Measurements from ENCODE around the gene IMPA2. TPM values are rescaled to one million over a fixed set of nuclear protein-coding genes. Genes with fewer than 3 reads are reported as not detected.
"Not testable (repeated sequence)": the region's sequence is repeated elsewhere in the genome, so short reads cannot be mapped to it uniquely, and the experiment has no call there.

Gene IMPA2
- total RNA-seq, 1 donor from 2014 or later = 53.4 TPM

DNA sequence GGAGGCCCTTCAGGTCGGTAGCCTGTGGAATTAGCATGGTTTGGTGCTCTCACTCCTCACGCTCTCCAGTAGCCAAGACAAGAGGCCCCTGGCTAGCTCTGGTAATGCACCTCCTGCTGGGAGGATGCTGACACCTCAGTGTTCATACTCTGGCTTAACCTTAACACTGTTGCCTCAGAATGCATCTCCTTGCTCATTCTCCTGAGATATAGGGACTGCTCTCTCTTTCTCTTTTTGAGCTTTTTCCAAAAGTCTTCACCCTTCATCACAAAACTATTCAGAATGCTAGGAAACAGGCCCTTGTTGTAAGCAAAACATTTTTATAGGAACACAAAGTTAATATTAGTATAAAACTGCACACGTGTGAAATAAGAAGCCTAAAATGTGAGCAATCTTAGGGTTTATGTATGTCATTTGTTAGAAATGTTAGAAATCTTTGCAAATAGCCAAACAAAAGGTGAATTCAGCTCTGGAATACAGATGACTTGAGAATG, 17.3 kb upstream of the IMPA2 start:
- Mint-ChIP-seq H3K36me3 (ENCODE audit: insufficient read depth) (no peaks in the 10 kb centered on the region), H3K9me3 (ENCODE audit: low read depth) (no peaks in the 10 kb centered on the region), H3K27ac (no peak overlapping the region), H3K27me3 (no peaks in the 10 kb centered on the region), H3K4me1 (ENCODE audit: low read depth) (peaks cover 7% of the 10 kb centered on the region), H3K4me3 (ENCODE audit: low read depth) (no peak overlapping the region)
- no peak for DNase-seq (ENCODE audit: low spot score, unreplicated experiment)
- TF ChIP-seq, protein P1, sequence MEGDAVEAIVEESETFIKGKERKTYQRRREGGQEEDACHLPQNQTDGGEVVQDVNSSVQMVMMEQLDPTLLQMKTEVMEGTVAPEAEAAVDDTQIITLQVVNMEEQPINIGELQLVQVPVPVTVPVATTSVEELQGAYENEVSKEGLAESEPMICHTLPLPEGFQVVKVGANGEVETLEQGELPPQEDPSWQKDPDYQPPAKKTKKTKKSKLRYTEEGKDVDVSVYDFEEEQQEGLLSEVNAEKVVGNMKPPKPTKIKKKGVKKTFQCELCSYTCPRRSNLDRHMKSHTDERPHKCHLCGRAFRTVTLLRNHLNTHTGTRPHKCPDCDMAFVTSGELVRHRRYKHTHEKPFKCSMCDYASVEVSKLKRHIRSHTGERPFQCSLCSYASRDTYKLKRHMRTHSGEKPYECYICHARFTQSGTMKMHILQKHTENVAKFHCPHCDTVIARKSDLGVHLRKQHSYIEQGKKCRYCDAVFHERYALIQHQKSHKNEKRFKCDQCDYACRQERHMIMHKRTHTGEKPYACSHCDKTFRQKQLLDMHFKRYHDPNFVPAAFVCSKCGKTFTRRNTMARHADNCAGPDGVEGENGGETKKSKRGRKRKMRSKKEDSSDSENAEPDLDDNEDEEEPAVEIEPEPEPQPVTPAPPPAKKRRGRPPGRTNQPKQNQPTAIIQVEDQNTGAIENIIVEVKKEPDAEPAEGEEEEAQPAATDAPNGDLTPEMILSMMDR (IDR thresholded peaks at IDR 0.05; ENCODE audit: unreplicated experiment) = no peak

GRCh38 chr18:11969904-11970835, 11.1 kb upstream of the IMPA2 start:
- TF ChIP-seq, protein P1 (IDR thresholded peaks at IDR 0.05; ENCODE audit: unreplicated experiment) = no peak
- Mint-ChIP-seq H3K4me1 (ENCODE audit: low read depth) (no peaks in the 10 kb centered on the region), H3K27me3 (no peaks in the 10 kb centered on the region), H3K4me3 (ENCODE audit: low read depth) (no peak overlapping the region), H3K27ac (no peak overlapping the region), H3K9me3 (ENCODE audit: low read depth) (no peaks in the 10 kb centered on the region), H3K36me3 (ENCODE audit: insufficient read depth) (no peaks in the 10 kb centered on the region)
- DNase-seq (ENCODE audit: low spot score, unreplicated experiment) = no peak

DNA sequence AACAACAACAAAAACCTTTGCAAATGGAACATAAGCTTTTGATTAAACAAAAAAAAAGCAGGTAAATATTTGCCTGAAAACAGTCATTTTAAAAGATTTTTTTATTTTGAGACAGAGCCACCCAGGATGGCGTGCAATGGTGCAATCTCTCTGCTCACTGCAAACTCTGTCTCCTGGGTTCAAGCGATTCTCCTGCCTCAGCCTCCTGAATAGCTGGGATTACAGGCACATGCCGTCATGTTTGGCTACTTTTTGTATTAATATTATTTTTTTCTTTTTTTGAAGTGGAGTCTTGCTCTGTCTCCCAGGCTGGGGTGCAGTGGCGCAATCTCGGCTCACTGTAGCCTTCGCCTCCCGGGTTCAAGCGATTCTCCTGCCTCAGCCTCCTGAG, 10.5 kb upstream of the IMPA2 start:
- not testable (repeated sequence) for H3K36me3 Mint-ChIP-seq (ENCODE audit: insufficient read depth); DNase-seq (ENCODE audit: low spot score, unreplicated experiment); H3K27me3 Mint-ChIP-seq; H3K4me1 Mint-ChIP-seq (ENCODE audit: low read depth); H3K4me3 Mint-ChIP-seq (ENCODE audit: low read depth); H3K9me3 Mint-ChIP-seq (ENCODE audit: low read depth); H3K27ac Mint-ChIP-seq

DNA sequence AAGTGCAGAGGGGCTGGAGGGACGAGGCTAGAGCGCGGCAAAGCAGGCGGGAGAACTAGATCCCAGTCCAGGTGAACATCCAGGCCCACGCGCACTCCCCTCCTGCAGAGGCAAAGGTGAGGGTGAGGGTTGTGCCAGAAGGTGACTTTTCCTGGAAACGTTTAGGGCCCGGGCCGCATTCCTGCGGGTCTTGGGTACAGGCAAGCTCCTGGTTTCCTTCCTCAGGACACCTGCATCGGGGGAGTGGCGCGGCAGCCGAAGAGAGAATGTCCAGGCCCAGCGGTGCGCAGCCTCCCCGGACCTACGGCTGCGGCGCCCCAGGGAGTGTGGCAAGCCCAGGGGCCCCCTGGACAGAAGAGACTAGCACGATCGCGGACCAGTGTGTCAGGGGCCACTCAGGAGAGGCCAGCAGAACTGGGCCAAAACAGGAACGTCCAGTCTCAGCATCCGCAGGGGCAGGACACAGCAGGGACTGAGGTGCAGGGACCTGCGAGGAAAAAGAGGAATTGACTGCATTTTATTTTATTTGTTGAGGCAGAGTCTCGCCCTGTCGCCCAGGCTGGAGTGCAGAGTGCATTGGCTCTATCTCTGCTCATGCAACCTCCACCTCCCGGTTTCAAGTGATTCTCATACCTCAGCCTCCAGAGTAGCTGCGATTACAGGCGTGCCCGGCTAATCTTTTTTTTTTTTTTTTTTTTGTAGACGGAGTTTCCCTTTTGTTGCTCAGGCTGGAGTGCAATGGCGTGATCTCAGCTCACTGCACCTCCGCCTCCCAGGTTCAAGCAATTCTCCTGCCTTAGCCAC, 8.7 kb upstream of the IMPA2 start:
- H3K9me3 Mint-ChIP-seq (ENCODE audit: low read depth) = no peaks in the 10 kb centered on the region
- no peaks in the 10 kb centered on the region for H3K36me3 Mint-ChIP-seq (ENCODE audit: insufficient read depth)
- TF ChIP-seq, protein P1 (IDR thresholded peaks at IDR 0.05; ENCODE audit: unreplicated experiment) = no peak
- no peaks in the 10 kb centered on the region for H3K4me1 Mint-ChIP-seq (ENCODE audit: low read depth)
- H3K4me3 Mint-ChIP-seq (ENCODE audit: low read depth) = no peak overlapping the region
- no peak overlapping the region for H3K27ac Mint-ChIP-seq
- no peaks in the 10 kb centered on the region for H3K27me3 Mint-ChIP-seq
- DNase-seq (ENCODE audit: low spot score, unreplicated experiment) = no peak

DNA sequence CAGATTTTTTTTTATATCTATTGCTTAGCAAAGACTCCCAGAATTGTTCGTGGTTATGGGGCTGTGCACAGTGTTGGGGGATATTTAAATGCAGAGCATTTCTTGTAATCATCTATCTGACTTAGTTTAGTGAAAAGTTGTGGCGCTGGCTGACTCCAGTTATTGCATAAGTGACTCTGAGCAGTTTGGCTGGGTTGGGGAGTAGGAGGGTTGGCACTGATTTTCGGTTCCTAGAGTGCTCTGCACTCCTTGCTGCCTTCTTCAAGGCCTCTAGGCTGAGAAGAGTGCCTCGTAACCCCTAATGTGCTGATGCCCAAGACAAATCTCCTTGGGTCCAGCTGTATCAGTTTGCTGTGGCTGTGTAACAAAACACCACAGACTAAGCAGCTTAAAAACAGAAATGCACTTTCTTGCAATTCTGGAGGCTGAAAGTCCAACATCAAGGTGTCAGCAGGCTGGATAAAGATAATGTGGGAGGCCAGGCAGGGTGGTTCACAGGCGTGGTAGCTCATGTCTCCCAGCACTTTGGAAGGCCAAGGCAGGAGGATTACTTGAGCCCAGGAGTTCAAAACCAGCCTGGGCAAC, 6.5 kb upstream of the IMPA2 start:
- peaks cover 7% of the 10 kb centered on the region for H3K4me1 Mint-ChIP-seq (ENCODE audit: low read depth)

More for the DNA sequence above, 6.5 kb upstream of the IMPA2 start:
- TF ChIP-seq, protein P1 (IDR thresholded peaks at IDR 0.05; ENCODE audit: unreplicated experiment) = no peak
- Mint-ChIP-seq H3K27ac (no peak overlapping the region), H3K4me3 (ENCODE audit: low read depth) (no peak overlapping the region), H3K27me3 (no peaks in the 10 kb centered on the region), H3K9me3 (ENCODE audit: low read depth) (no peaks in the 10 kb centered on the region), H3K36me3 (ENCODE audit: insufficient read depth) (no peaks in the 10 kb centered on the region)
- no peak for DNase-seq (ENCODE audit: low spot score, unreplicated experiment)
